ENCODE measurements around the gene SOX18.

SOX18 gene

DNA sequence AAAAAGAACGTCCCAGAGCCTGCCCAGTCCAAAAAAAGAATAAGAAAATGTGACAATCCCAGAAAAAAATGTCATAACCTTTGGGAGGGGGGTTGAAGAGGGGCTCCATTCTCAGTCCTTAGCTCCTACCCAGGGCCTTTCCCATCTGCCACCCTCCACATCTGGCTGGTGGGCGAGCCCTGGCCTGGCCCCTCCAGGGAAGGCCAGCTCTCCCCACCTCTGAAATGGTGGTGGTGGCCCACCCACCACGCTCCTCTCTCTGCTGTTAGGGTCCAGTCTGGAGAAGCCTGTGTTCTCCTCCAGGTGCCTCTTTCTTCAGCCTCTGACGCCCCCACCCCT is 29.5 kb upstream of the SOX18 start:
- no peak for ATAC-seq
- no peak for TF ChIP-seq ZFP3 (CRISPR knock-in tag; IDR thresholded peaks at IDR 0.05)
- no peak for TF ChIP-seq ZNF8 (CRISPR knock-in tag; IDR thresholded peaks at IDR 0.05)
- no peak for TF ChIP-seq RARB (CRISPR knock-in tag; IDR thresholded peaks at IDR 0.05)
- TF ChIP-seq, protein P1, sequence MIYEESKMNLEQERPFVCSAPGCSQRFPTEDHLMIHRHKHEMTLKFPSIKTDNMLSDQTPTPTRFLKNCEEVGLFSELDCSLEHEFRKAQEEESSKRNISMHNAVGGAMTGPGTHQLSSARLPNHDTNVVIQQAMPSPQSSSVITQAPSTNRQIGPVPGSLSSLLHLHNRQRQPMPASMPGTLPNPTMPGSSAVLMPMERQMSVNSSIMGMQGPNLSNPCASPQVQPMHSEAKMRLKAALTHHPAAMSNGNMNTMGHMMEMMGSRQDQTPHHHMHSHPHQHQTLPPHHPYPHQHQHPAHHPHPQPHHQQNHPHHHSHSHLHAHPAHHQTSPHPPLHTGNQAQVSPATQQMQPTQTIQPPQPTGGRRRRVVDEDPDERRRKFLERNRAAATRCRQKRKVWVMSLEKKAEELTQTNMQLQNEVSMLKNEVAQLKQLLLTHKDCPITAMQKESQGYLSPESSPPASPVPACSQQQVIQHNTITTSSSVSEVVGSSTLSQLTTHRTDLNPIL (CRISPR knock-in tag; IDR thresholded peaks at IDR 0.05; ENCODE audit: low read depth) = no peak
- TF ChIP-seq TSHZ2 (CRISPR knock-in tag; IDR thresholded peaks at IDR 0.05) = no peak
- no peak for TF ChIP-seq ISL1 (CRISPR knock-in tag; IDR thresholded peaks at IDR 0.05)
- TF ChIP-seq ARNTL (CRISPR knock-in tag; IDR thresholded peaks at IDR 0.05; ENCODE audit: borderline replicate concordance, low read depth) = no peak
- no peak for TF ChIP-seq PPARA (CRISPR knock-in tag; IDR thresholded peaks at IDR 0.05; ENCODE audit: borderline replicate concordance)
- TF ChIP-seq CSDC2 (CRISPR knock-in tag; IDR thresholded peaks at IDR 0.05) = no peak

DNA sequence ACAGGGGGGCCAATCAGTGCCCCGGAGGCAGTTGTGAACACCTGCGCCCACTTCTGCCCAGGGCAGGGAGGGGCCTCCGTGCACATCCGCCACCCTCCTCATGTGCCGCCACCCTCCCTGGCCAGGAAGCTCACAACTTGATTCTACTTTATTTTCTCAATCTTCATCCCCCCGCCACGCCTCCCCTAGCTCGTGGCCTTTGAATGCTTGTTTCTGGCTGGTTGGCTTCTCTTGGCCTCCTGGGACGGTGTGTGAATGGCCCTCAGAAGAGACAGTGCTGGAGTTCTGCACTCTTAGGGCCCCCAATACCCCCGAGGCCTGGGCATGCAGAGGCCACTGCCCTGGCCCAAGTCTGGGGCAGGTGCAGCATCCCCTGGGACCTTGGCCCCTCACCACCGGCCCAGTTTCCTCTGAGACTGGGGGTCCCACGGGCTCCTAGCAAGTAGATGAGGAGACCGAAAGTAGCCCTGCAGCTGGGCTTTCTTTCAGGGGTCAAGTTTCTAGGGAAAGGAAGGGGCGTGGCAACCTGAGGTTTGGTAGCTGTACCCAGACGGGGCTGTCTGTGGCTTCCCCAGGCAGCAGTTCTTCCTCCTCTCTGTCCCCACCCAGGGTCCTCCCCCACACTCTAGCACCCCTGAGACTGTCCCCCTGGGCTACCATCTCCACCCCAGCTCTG is 28.6 kb upstream of the SOX18 start:
- no peak for TF ChIP-seq OSR1 (CRISPR knock-in tag; IDR thresholded peaks at IDR 0.05)
- TF ChIP-seq POU6F1 (CRISPR knock-in tag; IDR thresholded peaks at IDR 0.05; ENCODE audit: borderline replicate concordance, low read depth) = no peak
- TF ChIP-seq ZC3H10 (CRISPR knock-in tag; IDR thresholded peaks at IDR 0.05) = no peak
- TF ChIP-seq TSHZ2 (CRISPR knock-in tag; IDR thresholded peaks at IDR 0.05) = no peak
- no peak for TF ChIP-seq TCF4 (CRISPR knock-in tag; IDR thresholded peaks at IDR 0.05; ENCODE audit: borderline replicate concordance)
- no peak for TF ChIP-seq CSRNP3 (CRISPR knock-in tag; IDR thresholded peaks at IDR 0.05)
- no peak for TF ChIP-seq ARNTL (CRISPR knock-in tag; IDR thresholded peaks at IDR 0.05; ENCODE audit: borderline replicate concordance, low read depth)
- TF ChIP-seq ZNF8 (CRISPR knock-in tag; IDR thresholded peaks at IDR 0.05) = no peak
- TF ChIP-seq, protein P2, sequence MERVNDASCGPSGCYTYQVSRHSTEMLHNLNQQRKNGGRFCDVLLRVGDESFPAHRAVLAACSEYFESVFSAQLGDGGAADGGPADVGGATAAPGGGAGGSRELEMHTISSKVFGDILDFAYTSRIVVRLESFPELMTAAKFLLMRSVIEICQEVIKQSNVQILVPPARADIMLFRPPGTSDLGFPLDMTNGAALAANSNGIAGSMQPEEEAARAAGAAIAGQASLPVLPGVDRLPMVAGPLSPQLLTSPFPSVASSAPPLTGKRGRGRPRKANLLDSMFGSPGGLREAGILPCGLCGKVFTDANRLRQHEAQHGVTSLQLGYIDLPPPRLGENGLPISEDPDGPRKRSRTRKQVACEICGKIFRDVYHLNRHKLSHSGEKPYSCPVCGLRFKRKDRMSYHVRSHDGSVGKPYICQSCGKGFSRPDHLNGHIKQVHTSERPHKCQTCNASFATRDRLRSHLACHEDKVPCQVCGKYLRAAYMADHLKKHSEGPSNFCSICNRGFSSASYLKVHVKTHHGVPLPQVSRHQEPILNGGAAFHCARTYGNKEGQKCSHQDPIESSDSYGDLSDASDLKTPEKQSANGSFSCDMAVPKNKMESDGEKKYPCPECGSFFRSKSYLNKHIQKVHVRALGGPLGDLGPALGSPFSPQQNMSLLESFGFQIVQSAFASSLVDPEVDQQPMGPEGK (CRISPR knock-in tag; IDR thresholded peaks at IDR 0.05; ENCODE audit: borderline replicate concordance) = no peak
- TF ChIP-seq ZNF565 (CRISPR knock-in tag; conservative IDR thresholded peaks at IDR 0.05; ENCODE audit: low read depth) = no peak
- TF ChIP-seq, protein P1 (CRISPR knock-in tag; IDR thresholded peaks at IDR 0.05; ENCODE audit: low read depth) = no peak
- TF ChIP-seq ISL1 (CRISPR knock-in tag; IDR thresholded peaks at IDR 0.05) = no peak
- TF ChIP-seq GLIS3 (CRISPR knock-in tag; IDR thresholded peaks at IDR 0.05) = no peak
- TF ChIP-seq RARB (CRISPR knock-in tag; IDR thresholded peaks at IDR 0.05) = no peak
- TF ChIP-seq BACH2 (CRISPR knock-in tag; IDR thresholded peaks at IDR 0.05; ENCODE audit: borderline replicate concordance) = no peak
- TF ChIP-seq ESRRG (CRISPR knock-in tag; IDR thresholded peaks at IDR 0.05) = no peak
- no peak for TF ChIP-seq TOX (CRISPR knock-in tag; IDR thresholded peaks at IDR 0.05; ENCODE audit: borderline replicate concordance)
- no peak for TF ChIP-seq ZFP30 (CRISPR knock-in tag; IDR thresholded peaks at IDR 0.05)
- no peak for TF ChIP-seq ZFP3 (CRISPR knock-in tag; IDR thresholded peaks at IDR 0.05)
- no peak for ATAC-seq
